AG10803 (cell line): ENCODE measurements around the gene IGFBPL1.
A peak's percentile ranks its signal among the peaks of the same experiment; 100 is the strongest.

Source experiments
- DNase-seq: peaks from one replicate; pipeline ENCODE4 v3.0.0; 2010; ENCODE audit warnings: low read depth
- H3K4me3 ChIP-seq: 2 replicates; pipeline ENCODE4 v1.5.1; 2011; ENCODE audit warnings: mild to moderate bottlenecking, low read length, control low read depth
- CTCF ChIP-seq: conservative IDR thresholded peaks from 2 replicates; pipeline ENCODE4 v1.5.1; 2011; ENCODE audit warnings: mild to moderate bottlenecking, low read length, control low read depth, inconsistent platforms

Gene IGFBPL1

DNA sequence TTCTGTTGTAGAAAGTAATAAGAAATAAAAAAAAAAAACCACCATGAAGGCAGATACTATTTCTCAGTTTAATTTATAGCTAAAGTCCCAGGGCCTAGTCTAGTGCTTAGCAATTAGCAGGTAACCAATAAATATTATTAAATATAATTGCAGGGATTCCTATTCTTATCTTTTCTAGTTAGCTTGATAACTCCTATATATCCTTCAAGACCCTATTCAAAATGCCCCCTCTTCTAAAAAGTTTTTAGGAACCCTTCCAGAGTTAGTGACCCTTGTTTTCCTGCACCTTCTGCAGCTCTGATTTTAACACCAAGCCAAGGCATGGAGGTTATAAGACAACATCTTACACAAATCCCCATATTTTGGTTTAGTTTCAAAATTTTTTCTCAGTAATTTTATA lies 56.4 kb downstream of the IGFBPL1 start:
- no peak for DNase-seq
- H3K4me3 ChIP-seq, result no peak overlapping the region
- no peak for TF ChIP-seq CTCF

GRCh38 chr9:38363589-38363925 lies 60.7 kb downstream of the IGFBPL1 start:
- DNase-seq, result no peak
- no peak for TF ChIP-seq CTCF
- no peak overlapping the region for H3K4me3 ChIP-seq

DNA sequence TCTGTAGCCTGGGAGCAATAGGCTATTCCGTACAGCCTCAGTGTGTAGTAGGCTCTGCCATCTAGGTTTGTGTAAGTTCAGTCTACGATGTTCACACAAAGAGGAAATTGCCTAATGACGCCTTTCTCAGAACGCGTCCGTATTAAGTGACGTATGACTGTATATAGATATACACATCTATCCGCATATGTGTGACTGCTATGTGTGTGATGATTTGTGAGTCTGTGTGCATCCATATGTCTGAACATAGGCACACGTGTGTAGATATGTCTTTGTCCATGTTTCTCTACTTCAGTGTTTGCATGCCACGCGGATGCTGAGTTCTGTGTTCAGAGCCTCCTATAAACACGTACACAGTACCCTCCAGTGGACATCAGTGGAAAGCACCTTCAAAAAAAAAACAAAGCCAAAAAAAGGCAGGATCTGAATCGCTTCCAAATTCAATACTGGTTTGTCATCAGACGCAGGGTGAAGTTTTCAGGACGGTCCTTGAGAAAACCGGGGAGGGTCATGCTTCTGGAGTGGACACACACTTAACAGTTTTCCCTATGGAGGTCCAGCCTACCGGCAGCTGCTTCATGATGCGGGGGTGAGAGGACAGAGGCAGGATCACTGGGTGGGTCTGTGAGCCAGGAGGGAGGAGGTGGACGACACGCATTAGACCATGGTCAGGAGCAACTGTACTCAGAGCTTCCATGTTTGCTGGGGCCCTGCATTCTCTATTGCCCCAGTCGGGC lies 61.2 kb downstream of the IGFBPL1 start:
- peak; percentile 87 for DNase-seq
- peak; percentile 87 for TF ChIP-seq CTCF
- peak overlapping the region; percentile 35 for H3K4me3 ChIP-seq

- TF ChIP-seq CTCF, result no peak
- DNase-seq, result peak; percentile 30
- H3K4me3 ChIP-seq, result no peak overlapping the region
Observed at GRCh38 chr9:38361473-38361850, 62.8 kb downstream of the IGFBPL1 start.

GRCh38 chr9:38360839-38361472 lies 63.3 kb downstream of the IGFBPL1 start:
- no peak for DNase-seq
- H3K4me3 ChIP-seq, result no peak overlapping the region
- no peak for TF ChIP-seq CTCF

DNA sequence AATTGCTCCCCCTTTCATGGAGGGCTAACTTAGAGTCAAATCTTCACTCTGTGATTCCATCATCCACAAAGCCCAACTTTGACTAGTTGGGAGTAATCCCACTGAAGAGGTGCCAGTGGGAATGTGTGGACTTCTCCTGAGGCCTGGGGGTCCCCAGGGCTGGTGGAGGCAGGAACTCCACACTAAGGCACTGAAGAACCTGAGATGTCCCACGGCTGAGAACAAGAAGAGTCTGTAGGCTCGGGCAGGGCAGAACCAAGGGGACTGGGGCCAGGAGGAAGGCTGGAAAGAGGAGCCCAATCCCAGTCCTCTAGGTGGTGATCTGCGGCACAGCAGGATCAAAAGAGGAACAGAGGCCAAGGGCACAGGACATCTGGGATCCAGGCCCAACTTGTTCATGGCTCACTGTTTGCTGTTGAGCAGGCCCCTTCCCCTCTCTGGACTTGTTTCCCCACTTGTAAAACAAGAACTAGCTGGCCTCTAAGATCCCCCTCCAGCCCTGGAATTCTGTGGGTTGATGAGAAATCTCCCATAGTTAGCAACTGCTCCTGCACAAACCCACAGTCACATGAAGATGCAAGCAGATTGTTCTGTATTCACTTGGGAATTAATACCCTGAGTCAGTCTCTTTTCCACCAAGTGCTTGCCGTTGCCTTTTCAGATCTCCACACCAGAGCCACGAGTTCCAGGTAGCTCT lies 64.4 kb downstream of the IGFBPL1 start:
- TF ChIP-seq CTCF, result no peak
- peak; percentile 63 for DNase-seq
- H3K4me3 ChIP-seq, result no peak overlapping the region

GRCh38 chr9:38359297-38359653 lies 65.0 kb downstream of the IGFBPL1 start:
- TF ChIP-seq CTCF, result no peak
- H3K4me3 ChIP-seq, result no peak overlapping the region
- no peak for DNase-seq
